CD4-positive, alpha-beta T cell treated with Interleukin-6 at 100 ng/mL for 8 hours (primary cell): ENCODE results near the gene SLC35A5.
"Not testable (repeated sequence)": the region's sequence is repeated elsewhere in the genome, so short reads cannot be mapped to it uniquely, and the experiment has no call there.

Experiments used
- DNase-seq: peaks from one replicate; pipeline ENCODE4 v3.0.0-alpha.2; 2020; ENCODE audit warnings: mixed read lengths, low spot score

SLC35A5 gene, protein sequence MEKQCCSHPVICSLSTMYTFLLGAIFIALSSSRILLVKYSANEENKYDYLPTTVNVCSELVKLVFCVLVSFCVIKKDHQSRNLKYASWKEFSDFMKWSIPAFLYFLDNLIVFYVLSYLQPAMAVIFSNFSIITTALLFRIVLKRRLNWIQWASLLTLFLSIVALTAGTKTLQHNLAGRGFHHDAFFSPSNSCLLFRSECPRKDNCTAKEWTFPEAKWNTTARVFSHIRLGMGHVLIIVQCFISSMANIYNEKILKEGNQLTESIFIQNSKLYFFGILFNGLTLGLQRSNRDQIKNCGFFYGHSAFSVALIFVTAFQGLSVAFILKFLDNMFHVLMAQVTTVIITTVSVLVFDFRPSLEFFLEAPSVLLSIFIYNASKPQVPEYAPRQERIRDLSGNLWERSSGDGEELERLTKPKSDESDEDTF

DNA sequence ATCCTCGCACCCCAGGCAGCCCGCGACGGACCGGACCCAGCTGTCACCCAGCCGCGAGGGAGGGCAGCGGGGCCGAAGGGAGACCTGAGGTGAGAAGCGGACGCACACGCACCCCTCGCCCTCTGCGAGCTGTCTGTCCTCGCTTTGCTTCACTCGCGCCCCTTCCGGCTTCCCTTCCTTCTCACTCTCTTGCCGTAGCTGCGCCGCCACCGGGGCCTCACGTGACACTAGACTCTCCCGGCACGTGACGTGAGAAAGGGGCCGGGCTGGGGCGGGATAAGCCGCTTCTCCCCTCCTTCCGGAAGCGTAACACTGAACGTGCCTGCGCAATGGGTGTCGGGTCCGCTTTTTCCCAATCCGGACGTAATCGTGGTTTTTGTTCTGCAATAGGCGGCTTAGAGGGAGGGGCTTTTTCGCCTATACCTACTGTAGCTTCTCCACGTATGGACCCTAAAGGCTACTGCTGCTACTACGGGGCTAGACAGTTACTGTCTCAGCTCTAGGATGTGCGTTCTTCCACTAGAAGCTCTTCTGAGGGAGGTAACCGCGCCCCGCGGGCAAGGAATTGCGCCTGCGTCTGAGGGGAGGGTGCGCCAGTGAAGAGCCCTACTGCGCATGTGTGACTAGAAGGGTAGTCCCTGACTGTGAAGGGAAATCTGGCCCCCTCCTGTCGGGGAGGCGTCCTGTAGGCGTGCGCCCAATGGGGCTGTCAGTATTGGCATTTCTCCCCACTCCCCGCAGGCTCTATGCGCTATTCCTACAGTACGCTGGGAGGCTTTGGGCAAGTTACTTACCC, at the start of gene SLC35A5, which contains the start of gene ATG3:
Gene SLC35A5 (plus strand): TSS at position 312 of the 796 bp plus-strand sequence. CDS start 1,359 bp downstream, outside the sequence.
Gene ATG3 (minus strand): TSS at position 229 of the 796 bp plus-strand sequence. CDS start 434 bp downstream, outside the sequence.
- DNase-seq, result peak; percentile 98

DNA sequence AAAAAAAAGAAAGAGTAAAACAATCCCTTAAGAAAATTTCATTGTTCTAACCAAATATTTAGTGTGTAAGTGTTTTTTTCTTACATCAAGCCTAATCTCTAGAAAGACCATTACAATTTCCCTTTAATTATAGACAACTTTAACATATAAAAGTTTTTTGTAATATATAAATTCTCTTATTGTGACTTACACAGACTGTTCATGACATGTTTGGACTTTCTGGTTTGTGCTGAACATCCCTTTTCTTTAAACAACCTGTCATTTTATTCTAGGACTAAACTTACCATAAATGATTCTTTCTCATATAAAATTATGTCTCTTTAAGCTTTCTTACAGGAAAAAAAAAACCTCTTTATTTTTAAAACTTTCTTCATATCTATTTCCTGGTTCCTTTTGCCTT, 49.5 kb upstream of the SLC35A5 start:
- no peak for DNase-seq

DNA sequence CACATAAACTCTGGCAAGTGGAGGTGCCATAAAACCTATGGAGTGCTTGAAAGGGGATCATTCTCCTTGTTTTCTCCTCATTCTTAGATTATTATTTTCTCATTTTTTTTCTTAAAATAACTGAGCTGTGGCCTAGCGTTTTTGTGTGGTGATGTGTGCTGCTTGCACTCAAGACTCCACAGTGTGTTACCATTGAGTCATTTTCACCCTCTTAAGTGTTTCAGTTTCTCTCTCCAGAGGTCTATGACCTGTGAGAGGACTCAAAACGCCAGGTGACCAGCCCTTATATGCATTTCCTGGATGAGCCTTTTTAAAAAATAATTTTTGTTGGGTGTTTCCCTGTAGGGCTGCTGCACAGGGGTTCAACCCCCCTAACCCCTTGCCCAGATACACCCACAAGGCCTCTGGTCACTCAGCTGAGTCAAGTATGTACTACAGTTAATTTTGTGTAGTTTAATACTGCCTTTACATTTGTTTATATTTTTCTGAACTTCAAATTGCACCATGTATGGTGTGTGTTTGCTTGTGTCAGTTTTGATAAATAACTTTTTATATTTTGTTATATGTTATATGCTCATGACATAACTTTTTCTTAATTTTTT, 47.2 kb upstream of the SLC35A5 start:
- no peak for DNase-seq

DNA sequence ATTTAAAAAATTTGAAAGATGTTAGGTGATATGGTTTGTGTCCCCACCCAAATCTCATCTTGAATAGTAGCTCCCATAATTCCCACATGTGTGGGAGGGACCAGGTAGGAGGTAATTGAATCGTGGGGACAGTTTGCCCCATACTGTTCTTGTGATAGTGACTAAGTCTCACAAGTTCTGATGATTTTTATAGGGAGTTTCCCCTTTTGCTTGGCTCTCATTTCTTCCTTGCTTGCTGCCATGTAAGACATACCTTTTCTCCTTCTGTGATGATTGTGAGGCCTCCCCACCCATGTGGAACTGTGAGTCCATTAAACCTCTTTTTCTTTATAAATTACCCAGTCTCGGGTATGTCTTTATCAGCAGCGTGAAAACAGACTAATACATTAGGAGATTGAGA, 42.9 kb upstream of the SLC35A5 start:
- DNase-seq, result not testable (repeated sequence)

DNA sequence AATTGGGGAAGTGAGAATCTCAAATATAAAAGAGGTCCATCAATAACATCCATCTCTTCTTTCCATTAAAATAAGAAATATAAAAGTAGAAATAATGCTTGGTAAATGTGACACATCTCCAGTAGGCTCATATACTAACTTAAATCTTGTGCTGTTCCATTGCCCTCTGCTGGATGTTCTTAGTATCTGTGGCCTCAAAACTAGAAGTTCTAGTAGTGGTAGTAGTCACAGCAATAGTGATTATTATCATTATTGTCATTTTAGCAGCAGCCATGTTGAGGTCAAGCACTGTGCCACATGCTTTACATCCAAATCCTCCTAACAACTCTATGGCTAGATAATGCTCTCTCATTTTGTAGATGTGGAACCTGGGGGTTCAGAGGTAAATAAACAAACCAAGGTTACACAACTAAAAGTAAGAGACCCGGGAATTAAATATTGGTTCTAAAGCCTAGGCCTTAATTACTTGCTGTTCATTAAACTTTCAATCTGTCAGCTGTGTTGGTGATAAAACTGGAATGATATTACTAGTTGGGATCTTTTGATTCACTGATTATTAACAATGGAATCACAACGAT, 42.3 kb upstream of the SLC35A5 start:
- DNase-seq, result peak; percentile 59

DNA sequence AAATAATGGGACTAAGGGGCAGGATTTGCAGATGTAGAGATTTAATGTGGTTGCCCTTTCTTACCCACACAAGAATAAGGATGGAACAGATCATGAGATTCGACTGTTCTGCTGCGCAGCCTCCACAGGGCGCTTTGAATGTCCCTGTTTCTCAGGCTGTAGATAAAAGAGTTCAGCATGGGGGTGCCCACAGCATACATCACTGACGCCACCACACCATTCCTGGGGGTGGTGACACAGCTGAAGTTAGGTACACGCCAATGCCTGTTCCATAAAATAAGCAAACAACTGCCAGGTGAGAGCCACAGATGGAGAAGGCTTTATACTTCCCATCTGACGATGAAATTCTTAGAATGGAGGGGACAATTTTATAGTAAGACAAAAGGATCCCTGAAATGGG, 37.7 kb upstream of the SLC35A5 start:
- DNase-seq, result not testable (repeated sequence)

DNA sequence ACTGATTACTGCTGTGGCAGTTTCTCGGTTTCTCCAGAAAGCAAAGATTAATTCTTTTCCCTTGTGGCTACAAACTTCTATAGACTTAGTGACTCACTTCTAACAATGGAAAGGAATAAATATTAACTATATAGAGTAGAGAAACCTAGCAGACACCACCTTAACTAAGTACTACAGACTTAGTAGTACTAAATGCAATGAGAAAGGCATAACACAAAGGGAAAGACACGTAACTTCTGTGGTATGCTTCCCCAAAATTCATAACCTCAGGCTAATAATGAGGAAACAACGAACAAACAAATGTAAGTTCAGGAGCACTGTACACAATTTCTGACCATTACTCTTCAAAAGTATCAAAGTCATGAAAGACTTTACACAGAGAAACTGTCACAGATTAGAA, 31.3 kb upstream of the SLC35A5 start:
- no peak for DNase-seq

DNA sequence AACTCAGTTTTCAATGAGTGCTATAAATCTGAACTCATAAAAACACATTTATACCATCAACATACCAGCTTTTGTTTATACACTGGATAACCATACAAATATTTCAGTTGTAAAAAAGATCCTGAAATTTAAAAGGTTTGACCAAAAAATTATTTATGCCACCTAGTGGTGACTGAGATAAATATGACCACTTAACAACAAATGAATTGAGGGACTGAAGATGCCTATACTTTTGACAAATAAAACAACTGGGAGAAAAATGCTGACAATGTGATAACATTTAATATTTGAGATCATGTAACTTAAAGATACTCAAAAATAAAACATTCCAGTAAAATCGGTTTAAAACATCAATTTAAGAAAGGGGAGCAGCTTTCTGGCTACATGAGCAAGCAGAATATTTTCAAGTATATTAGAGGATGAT, 30.5 kb upstream of the SLC35A5 start:
- DNase-seq, result peak; percentile 16

DNA sequence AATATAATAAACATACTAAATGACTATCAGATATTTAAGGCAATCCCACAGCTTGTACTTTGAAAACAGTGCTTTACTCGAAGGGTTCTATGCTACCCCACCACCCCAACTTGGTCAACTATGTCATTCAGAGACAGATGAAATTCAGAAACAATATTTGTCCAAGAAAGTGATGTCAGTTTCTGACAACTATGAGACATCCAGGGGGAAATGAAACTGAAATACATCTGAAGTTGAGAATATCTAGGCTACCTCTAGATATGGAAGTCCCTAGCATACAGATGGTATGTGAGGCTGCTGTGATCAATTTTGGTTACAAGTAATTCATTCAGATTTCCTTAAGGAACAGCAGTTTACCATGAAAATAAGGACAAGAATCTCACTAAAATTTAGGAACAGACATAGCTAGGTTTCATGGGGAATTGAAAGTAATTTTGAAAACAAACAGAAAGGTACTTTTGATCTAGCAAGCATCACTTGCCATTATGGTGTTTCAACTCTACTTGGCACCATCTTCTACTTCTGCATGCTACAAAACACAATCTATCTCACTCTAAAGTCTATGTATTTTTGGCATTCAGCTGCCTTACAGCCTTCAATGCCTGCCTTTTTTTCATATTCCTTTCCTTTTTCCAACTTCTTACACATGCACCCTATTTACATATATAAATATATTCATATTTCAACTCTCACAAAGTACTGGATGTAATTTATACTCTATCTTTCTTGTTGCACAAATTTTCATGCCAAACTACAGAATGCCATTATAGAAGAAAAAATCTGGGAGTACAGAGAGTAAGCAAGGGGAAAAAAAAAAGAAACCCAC, 21.8 kb upstream of the SLC35A5 start:
- no peak for DNase-seq

DNA sequence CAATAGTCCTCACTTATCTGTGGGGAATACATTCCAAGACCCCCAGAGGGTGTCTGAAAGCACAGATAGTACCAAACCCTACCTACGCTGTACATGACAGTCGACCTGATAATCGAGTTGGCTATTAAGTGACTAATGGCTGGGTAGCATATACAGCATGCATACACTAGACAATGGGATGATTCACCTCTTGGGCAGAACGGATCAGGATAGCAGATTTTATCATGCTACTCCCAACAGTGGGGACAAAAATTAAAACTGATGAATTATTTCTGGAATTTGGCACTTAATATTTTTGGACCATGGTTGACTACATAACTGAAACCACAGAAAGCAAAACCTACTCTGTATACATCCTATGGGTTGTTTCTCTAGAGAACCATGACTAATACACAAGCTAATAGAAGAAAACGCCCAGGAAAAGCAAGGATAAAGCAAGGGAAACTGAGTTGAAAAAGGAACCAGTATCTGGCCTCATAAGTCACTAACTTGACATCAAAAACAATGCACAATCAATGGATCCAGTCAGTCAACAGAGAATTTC, 15.6 kb upstream of the SLC35A5 start:
- DNase-seq, result no peak

DNA sequence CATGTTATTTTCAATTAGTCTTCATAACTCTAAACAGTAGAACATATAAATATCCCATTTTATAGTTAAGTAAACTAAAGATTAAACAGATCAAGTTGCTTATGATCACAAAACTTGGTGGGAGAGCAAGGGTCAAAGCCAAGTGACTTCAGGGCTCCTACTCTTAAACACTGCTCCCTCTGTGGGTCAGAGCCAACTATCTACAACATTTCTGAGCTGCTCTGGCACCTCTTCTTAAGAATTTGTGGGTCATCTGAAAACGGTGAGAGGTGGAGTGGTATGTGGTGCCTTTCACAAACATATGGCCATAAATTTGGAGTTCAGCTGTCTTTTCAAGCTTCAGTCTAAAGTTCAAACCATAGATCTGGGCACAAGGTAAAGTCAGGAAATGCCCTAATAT, 11.0 kb upstream of the SLC35A5 start:
- no peak for DNase-seq

DNA sequence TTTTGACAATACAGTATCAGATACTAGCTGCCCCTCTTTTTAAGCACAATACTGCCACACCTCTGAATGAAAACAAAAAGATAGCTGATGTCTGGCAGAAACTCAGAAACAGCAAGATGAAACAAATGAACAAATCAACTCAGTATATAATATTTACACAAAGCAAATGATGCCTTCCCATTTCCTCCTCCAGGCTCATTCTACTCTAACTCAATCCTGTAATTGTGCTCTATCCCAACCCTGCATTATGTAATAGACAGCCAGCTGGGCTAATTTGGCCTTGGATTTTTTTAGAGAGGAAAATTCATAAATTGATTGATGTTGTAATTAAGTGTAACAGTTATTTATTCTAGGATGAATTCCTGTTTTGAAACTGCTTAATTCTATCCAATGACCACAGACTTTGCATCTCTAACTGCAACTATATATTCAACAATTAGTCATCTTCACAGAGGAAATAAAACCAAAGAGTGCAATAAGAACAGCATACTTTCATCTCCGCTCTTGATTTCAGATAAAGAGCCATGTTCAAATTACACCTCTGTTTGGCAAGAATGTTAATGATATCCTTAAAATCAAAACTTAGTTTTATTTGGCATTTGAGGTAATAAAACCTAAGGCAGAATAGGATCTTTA, 6.2 kb upstream of the SLC35A5 start:
- DNase-seq, result no peak

DNA sequence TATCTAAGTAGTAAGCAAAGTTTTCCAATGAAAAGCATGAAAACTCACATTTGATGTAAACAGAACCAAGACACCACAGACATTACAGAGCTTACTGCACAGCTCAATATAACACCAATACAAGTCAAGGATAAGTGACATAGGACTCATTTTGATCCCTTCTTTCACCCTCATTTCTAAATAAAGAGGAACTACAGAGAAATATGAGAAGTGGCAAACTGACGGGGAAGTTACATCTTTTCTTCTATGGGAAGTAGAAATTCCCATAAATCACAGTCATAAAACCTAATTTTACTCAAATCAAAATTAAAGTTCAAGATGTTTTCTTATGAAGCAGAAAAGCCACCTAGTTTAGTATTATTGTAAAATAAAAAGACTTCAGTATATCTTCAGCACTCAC, 3.9 kb upstream of the SLC35A5 start:
- DNase-seq, result no peak

DNA sequence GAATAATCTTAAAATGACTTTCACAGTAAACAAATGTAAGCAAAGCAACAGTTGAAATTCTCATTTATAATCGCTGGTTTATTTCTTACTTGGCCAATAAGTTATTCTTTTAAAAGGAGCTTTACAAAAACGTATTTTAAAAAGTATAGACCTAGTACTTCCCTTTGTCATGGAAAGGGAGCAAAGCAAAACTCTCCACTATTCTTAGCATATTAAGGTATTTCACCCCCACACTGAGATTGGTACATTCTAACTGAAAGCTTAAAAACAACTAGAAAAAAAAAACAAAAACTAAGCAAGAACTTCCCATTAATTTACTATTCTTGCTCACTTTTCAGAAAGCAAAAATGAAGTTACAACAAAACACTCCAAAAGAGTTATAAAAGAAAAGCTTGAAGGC, 1.5 kb upstream of the SLC35A5 start:
- no peak for DNase-seq

DNA sequence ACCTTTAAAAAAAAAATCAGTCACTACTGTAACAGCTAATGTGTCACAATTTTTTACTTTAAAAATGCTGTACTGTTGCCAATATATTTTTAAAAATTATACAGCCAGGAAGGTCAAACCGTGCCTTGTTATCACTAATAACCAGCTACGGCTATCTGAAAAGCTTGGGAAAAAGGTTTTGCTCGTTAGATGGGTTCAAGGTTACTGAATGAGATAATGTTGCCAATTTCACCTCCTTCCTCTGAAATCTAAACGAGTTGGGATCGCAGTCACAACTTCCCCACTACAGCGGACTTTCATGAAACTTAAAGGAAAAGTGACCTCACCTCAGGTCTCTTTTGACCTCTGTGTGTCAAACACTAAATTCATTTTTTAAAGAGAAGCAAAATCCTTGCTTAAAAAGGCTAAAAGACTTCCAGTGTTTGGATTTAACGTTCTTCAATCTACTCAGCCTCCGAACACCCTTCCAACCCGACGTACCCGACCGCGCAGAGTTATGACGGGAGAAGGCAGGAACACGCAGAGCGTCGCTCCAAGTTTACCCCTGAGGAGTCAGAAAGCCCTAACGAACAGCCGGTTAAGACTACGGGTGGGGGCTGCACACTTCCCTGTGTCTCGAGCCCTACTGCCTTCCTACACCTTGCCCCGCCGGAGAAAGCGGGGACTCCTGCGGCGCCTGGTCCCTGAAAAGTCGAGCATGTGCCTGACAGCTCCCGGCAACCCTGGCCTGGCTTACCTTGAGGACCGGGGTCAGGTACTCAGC, 943 bp upstream of the SLC35A5 start:
- DNase-seq, result peak; percentile 42

DNA sequence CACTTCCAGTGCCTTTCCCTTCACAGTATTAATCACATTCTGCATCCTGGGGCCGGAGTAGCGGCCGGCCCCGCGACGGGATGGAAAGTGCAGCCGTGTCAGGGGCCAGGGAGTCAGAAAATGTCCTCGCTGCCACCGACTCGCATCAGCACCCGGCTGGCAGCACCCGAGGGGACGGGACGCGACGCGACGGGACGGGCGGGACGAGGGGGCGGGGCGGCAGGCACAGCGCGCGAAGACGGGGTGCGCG, 436 bp upstream of the SLC35A5 start:
- no peak for DNase-seq

DNA sequence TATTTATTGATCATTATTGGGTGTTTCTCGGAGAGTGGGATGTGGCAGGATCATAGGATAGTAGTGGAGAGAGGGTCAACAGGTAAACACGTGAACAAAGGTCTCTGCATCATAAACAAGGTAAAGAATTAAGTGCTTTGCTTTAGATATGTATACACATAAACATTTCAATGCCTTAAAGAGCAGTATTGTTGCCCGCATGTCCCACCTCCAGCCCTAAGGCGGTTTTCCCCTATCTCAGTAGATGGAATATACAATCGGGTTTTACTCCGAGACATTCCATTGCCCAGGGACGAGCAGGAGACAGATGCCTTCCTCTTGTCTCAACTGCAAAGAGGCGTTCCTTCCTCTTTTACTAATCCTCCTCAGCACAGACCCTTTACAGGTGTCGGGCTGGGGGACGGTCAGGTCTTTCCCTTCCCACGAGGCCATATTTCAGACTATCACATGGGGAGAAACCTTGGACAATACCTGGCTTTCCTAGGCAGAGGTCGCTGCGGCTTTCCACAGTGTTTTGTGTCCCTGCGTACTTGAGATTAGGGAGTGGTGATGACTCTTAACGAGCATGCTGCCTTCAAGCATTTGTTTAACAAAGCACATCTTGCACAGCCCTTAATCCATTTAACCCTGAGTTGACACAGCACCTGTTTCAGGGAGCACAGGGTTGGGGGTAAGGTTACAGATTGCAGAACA, 2.5 kb downstream of the SLC35A5 start:
- not testable (repeated sequence) for DNase-seq

DNA sequence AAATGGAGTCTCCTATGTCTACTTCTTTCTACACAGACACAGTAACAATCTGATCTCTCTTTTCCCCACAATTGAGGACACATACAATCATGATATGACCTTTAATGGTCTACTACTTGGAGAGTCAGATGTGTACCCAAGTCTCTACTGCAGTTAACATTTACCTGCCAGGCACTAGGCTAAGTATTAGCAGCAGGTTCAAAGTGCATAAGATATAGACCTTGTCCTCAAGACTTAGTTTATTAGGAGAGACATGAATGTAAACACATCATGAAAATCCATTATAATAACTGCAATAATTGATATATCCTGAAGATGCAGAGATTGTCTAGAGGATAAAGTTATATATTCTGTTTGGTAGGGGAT, 3.1 kb downstream of the SLC35A5 start:
- no peak for DNase-seq

DNA sequence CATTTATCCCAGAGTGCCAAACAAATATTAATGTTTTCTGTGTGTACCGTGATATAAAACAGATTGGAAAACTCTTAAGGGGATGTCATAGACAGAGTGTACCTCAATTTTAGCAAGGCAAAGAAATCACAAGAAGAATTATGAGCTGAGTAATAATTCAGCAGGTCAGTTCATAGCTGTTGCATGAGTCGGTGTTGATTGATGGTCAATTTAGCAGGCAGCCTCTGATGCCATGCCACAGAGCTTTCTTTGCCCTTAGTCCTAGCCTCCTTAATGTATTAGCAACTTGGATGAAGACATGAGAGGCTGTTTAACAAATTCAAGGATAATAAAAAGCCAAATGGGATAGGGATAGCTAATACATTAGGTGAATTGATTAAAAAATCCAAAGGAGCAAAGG, 6.8 kb downstream of the SLC35A5 start:
- DNase-seq, result no peak

DNA sequence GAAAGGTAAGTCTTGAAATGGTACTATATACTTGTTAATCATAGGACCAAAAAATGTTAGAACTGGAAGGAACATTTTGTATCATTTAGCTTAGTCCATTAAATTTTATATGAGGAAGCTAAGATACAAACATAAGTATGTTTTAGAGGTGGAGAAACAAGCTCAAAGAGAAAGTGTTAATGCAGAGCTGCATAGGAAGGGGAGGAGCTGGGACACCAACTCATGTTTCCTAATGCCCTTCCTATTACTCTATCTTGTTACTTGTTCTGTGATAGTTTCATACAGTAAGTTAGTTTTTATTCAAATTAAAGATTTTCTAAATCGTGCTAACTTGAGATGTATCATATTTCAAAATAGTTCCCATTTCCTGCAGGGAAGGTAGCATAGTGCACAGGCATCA, 7.4 kb downstream of the SLC35A5 start:
- no peak for DNase-seq
